Choroid plexus epithelial cell (primary cell): ENCODE measurements around the gene QRICH2.
"Not testable (repeated sequence)": the region's sequence is repeated elsewhere in the genome, so short reads cannot be mapped to it uniquely, and the experiment has no call there.

Source experiments
- DNase-seq: peaks from one replicate; pipeline ENCODE4 v3.0.0-alpha.2; 2010; ENCODE audit warnings: low read depth
- H3K4me3 ChIP-seq: 2 replicates; pipeline ENCODE4 v1.5.1; 2011; ENCODE audit warnings: low read depth, mild to moderate bottlenecking, control low read depth, low read length, moderate library complexity
- TF ChIP-seq, protein P1 (sequence below): conservative IDR thresholded peaks from 2 replicates; pipeline ENCODE4 v1.5.1; 2011; ENCODE audit warnings: low read depth, mild to moderate bottlenecking, control low read depth, inconsistent platforms, low read length, moderate library complexity

QRICH2 gene

DNA sequence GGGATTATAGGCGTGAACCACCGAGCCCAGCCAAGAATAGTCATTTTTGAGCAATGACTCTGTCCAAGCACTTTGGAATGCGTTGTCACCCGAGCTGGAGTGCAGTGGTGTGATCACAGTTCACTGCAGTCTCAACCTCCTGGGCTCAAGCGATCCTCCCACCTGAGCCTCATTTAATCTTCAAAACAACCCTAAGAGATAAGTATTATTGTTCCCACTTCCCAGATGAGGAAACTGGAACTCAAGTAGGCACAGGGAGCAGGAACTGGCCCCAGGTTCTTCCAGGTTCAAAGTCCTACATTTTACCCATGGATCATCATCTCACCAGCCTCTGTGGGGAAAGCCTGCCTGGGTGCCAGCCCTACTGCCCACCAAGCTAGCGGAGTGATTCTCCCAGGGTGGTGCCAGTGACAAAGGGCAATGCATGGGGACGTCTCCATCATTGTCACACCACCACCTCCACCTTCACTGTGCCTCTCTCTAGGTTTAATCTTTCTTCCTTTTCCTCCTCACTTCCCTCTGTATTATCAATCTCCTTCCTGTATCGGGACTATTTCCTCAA, 56.5 kb downstream of the QRICH2 start:
- TF ChIP-seq, protein P1, sequence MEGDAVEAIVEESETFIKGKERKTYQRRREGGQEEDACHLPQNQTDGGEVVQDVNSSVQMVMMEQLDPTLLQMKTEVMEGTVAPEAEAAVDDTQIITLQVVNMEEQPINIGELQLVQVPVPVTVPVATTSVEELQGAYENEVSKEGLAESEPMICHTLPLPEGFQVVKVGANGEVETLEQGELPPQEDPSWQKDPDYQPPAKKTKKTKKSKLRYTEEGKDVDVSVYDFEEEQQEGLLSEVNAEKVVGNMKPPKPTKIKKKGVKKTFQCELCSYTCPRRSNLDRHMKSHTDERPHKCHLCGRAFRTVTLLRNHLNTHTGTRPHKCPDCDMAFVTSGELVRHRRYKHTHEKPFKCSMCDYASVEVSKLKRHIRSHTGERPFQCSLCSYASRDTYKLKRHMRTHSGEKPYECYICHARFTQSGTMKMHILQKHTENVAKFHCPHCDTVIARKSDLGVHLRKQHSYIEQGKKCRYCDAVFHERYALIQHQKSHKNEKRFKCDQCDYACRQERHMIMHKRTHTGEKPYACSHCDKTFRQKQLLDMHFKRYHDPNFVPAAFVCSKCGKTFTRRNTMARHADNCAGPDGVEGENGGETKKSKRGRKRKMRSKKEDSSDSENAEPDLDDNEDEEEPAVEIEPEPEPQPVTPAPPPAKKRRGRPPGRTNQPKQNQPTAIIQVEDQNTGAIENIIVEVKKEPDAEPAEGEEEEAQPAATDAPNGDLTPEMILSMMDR, result no peak
- DNase-seq, result no peak
- H3K4me3 ChIP-seq, result no peak overlapping the region

DNA sequence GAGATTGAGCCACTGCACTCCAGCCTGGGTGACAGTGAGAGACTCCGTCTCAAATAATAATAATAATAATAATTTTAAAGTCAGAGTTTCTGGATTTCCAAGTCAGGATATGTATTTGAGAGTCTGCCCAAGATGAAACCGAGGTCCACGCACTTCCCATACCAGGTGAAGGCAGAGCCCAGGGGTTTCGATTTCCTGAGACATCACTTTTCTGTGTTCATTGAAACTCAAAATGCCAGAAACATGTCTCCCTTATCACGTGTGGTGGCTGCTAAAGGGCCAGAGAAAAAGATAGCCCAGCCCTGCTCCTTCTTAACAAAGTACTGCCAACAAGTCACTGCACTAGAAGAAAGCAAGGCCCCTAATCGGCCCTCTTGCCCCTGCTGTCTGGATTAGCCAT, 57.9 kb downstream of the QRICH2 start:
- DNase-seq, result no peak
- no peak overlapping the region for H3K4me3 ChIP-seq
- TF ChIP-seq, protein P1, result no peak

DNA sequence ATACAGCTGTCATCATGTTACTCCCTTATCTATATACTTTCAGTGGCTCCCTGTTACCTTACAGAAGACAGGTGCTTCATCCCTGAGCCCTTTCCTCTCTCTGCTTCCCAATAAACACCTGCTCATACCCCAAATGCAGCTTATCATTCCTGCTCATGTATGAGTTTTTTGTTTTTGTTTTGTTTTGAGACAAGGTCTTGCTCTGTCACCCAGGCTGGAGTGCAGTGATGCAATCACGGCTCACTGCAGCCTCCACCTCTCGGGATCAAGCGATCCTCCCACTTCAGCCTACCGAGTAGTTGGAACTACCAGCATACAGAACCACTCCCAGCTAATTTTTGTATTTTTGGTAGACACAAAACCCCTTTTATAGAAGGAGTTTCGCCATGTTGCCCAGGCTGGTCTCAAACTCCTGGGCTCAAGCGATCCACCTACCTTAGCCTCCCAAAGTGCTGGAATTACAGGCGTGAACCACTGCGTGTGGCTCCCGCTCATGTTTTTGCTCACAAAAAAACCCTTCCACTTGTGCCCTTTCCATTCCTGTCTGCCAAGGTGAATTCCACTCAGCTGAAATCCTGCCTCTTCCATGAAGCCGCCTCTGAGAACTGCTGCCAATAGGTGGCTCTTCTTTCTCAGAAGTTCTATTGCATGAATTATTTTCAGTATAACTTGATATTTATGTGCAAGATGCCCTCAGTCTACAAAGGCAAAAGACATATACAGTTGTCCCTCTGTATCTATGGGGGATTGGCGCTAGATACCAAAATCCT, 59.9 kb downstream of the QRICH2 start:
- H3K4me3 ChIP-seq, result no peak overlapping the region
- DNase-seq, result peak; percentile 47
- TF ChIP-seq, protein P1, result peak; percentile 45

DNA sequence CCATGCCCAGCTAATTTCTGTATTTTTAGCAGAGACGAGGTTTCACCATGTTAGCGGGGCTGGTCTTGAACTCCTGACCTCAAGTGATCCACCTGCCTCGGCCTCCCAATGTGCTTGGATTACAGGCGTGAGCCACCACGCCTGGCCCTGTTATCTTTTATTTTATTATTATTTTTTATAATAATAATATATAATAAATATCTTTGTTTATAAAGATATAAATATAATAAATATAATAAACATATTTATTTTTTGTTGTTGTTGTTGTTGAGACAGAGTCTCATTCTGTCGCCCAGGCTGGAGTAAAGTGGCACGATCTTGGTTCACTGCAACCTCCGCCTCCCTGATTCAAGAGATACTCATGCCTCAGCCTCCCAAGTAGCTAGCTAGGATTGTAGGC, 60.8 kb downstream of the QRICH2 start:
- TF ChIP-seq, protein P1, result no peak
- H3K4me3 ChIP-seq, result no peak overlapping the region
- no peak for DNase-seq

DNA sequence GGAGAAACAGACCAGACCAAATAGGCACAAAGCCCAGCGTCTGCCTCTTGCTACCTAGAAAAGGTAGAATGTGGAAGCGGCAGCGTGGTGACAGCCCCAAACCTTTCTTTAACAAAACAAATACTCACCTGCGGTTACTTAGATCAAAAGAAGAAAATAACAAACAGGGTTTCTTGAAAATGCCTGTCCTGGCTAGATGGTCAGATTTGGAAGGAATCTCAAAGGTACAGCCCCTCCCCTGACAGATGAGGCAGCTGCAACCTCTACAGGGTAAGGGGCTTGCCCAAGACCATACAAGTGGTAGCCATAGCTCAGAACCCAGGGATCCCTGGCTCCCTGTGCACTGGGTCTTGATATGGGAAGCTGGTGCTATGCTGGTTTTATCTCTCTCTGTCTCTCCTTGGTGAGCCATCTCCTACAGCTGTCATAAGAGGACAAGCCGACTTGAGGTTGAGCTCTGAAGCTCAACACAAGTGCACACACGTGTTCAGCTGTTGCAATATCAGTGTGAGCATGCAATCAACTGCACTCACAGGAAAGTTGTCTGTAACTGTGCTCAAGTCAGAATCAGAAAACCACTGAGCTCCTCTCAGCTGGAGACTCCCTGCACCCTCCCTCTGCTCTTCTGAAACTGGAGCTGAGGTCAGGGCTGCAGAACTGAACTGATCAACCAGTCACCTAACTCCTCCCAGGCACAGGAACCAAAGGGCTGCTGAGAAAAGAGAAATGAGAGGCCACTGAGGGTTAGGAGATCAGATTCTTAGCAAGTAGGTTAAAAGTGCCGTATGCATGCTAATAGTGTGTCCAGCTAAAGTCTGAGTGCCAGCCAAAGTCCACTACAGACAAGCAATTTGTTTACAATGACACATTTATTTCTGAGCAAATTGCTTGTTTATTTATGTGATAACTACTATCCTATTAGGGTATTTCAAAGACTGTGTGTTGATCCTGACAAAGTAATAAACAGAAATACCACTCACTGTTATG, 61.7 kb downstream of the QRICH2 start:
- TF ChIP-seq, protein P1, result no peak
- H3K4me3 ChIP-seq, result no peak overlapping the region
- DNase-seq, result peak; percentile 97

DNA sequence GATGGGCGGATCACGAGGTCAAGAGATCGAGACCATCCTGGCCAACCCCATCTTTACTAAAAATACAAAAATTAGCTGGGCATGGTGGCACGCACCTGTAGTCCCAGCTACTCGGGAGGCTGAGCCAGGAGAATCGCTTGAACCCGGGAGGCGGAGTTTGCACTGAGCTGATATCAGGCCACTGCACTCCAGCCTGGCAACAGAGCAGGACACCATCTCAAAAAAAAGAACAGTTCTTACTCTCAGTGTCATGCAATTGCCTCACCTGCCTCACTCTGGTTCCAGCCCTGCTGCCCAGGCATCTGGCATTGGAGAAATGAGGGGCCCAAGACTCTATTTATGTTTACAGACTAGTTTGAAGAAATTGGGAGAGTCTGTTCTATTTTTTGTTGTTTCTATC, 63.4 kb downstream of the QRICH2 start:
- not testable (repeated sequence) for H3K4me3 ChIP-seq, DNase-seq
